HepG2 (cell line): Measurements from ENCODE around the gene ZDHHC14. TPM values are rescaled to one million over a fixed set of nuclear protein-coding genes. Genes with fewer than 3 reads are reported as not detected.
A peak's percentile ranks its signal among the peaks of the same experiment; 100 is the strongest.

Experiments used
- AGO1 ChIP-seq: fragments of 200-400 bp; formaldehyde crosslinking; IDR thresholded peaks from 2 replicates; pipeline ENCODE4 v1.6.1; 2017; ENCODE audit warnings: mild to moderate bottlenecking, low read depth, low read length, moderate library complexity; ENCODE audit not compliant: poor library complexity, severe bottlenecking
- ARID4A ChIP-seq: sonication (generic); formaldehyde crosslinking; IDR thresholded peaks from 2 replicates; pipeline ENCODE4 v1.5.0; 2020; ENCODE audit warnings: mild to moderate bottlenecking, missing genetic modification reagents, borderline replicate concordance
- CBX5 ChIP-seq: sonication (generic); formaldehyde crosslinking; IDR thresholded peaks from 2 replicates; pipeline ENCODE4 v1.4.0; 2020; ENCODE audit warnings: missing genetic modification reagents, borderline replicate concordance
- HOXA5 ChIP-seq: sonication (generic); formaldehyde crosslinking; IDR thresholded peaks from 2 replicates; pipeline ENCODE4 v1.4.0; 2020; ENCODE audit warnings: missing genetic modification reagents
- ISX ChIP-seq: sonication (generic); formaldehyde crosslinking; conservative IDR thresholded peaks from 2 replicates; pipeline ENCODE4 v1.5.0; 2020; ENCODE audit warnings: missing genetic modification reagents
- KAT7 ChIP-seq: IDR thresholded peaks from 2 replicates; pipeline ENCODE4 v1.6.1; 2018; ENCODE audit warnings: borderline replicate concordance, missing compliant biosample characterization
- ZNF205 ChIP-seq: IDR thresholded peaks from 2 replicates; pipeline ENCODE4 v1.6.1; 2018; ENCODE audit warnings: missing biosample characterization, missing genetic modification reagents
- ZNF3 ChIP-seq: IDR thresholded peaks from 2 replicates; pipeline ENCODE4 v1.7.0; 2017; ENCODE audit warnings: inconsistent platforms
- ZNF839 ChIP-seq: sonication (generic); formaldehyde crosslinking; IDR thresholded peaks from 2 replicates; pipeline ENCODE4 v1.4.0; 2020; ENCODE audit warnings: missing genetic modification reagents, mild to moderate bottlenecking, borderline replicate concordance
- ZNF841 ChIP-seq: sonication (generic); formaldehyde crosslinking; IDR thresholded peaks from 2 replicates; pipeline ENCODE4 v1.8.1; 2023; ENCODE audit warnings: missing genetic modification reagents, borderline replicate concordance
- ZZZ3 ChIP-seq: sonication (generic); formaldehyde crosslinking; IDR thresholded peaks from 2 replicates; pipeline ENCODE4 v1.4.0; 2020; ENCODE audit warnings: missing genetic modification reagents, mild to moderate bottlenecking, borderline replicate concordance
- polyA plus RNA-seq, 8 experiments: library from polyadenylated mRNA; depleted of rRNA in 3 of 8; stranded (reverse) in 7 of 8; unstranded in 1 of 8; fragments of >200 nt; fragmentation: Illumina TruSeq in 4 of 8; extraction: Trizol in 4 of 8; gene quantifications; 2 replicates each; pipeline versions ENCODE4 v1.2.1 to v1.2.3, GENCODE V29; 2011 to 2016; ENCODE audit warnings: low read depth in 4 of 8, missing spikeins in 1 of 8, mixed read lengths in 1 of 8; ENCODE audit not compliant: insufficient read depth in 1 of 8
- total RNA-seq, 5 experiments: library from RNA; depleted of rRNA; stranded (reverse); fragments of >200 nt; fragmentation: Illumina TruSeq; extraction: Trizol; gene quantifications; 2 replicates each; pipeline ENCODE4 v1.2.3, GENCODE V29; 2016; ENCODE audit warnings: low read depth in 1 of 5
- TF ChIP-seq, protein P1 (sequence below): sonication (generic); formaldehyde crosslinking; IDR thresholded peaks from 2 replicates; pipeline ENCODE4 v1.4.0; 2020; ENCODE audit warnings: missing genetic modification reagents, borderline replicate concordance
- TF ChIP-seq, protein P2 (sequence below): sonication (generic); formaldehyde crosslinking; conservative IDR thresholded peaks from 2 replicates; pipeline ENCODE4 v1.4.0; 2020; ENCODE audit warnings: missing genetic modification reagents
- TF ChIP-seq, protein P3 (sequence below): sonication (generic); formaldehyde crosslinking; IDR thresholded peaks from 2 replicates; pipeline ENCODE4 v1.9.0; 2021; ENCODE audit warnings: missing genetic modification reagents, borderline replicate concordance
- TF ChIP-seq, protein P4 (sequence below): sonication (generic); formaldehyde crosslinking; IDR thresholded peaks from 2 replicates; pipeline ENCODE4 v1.4.0; 2020; ENCODE audit warnings: missing genetic modification reagents

The ZDHHC14 gene
- total and polyA plus RNA-seq, 2 of the 13 experiments (the other 11 are each of a cell fraction or from before 2014, with no cell fraction given) = 3.7 to 9.5 TPM

GRCh38 chr6:157539900-157540752 is 159.1 kb downstream of the ZDHHC14 start (continued):
- peak; percentile 78; the same call in 1 of the 2 replicates for TF ChIP-seq ARID4A (CRISPR knock-in tag)
- TF ChIP-seq, protein P1, sequence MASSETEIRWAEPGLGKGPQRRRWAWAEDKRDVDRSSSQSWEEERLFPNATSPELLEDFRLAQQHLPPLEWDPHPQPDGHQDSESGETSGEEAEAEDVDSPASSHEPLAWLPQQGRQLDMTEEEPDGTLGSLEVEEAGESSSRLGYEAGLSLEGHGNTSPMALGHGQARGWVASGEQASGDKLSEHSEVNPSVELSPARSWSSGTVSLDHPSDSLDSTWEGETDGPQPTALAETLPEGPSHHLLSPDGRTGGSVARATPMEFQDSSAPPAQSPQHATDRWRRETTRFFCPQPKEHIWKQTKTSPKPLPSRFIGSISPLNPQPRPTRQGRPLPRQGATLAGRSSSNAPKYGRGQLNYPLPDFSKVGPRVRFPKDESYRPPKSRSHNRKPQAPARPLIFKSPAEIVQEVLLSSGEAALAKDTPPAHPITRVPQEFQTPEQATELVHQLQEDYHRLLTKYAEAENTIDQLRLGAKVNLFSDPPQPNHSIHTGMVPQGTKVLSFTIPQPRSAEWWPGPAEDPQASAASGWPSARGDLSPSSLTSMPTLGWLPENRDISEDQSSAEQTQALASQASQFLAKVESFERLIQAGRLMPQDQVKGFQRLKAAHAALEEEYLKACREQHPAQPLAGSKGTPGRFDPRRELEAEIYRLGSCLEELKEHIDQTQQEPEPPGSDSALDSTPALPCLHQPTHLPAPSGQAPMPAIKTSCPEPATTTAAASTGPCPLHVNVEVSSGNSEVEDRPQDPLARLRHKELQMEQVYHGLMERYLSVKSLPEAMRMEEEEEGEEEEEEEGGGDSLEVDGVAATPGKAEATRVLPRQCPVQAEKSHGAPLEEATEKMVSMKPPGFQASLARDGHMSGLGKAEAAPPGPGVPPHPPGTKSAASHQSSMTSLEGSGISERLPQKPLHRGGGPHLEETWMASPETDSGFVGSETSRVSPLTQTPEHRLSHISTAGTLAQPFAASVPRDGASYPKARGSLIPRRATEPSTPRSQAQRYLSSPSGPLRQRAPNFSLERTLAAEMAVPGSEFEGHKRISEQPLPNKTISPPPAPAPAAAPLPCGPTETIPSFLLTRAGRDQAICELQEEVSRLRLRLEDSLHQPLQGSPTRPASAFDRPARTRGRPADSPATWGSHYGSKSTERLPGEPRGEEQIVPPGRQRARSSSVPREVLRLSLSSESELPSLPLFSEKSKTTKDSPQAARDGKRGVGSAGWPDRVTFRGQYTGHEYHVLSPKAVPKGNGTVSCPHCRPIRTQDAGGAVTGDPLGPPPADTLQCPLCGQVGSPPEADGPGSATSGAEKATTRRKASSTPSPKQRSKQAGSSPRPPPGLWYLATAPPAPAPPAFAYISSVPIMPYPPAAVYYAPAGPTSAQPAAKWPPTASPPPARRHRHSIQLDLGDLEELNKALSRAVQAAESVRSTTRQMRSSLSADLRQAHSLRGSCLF (CRISPR knock-in tag) = no peak
- TF ChIP-seq, protein P2, sequence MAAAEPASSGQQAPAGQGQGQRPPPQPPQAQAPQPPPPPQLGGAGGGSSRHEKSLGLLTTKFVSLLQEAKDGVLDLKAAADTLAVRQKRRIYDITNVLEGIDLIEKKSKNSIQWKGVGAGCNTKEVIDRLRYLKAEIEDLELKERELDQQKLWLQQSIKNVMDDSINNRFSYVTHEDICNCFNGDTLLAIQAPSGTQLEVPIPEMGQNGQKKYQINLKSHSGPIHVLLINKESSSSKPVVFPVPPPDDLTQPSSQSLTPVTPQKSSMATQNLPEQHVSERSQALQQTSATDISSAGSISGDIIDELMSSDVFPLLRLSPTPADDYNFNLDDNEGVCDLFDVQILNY (CRISPR knock-in tag) = no peak
- no peak for TF ChIP-seq ZNF841 (CRISPR knock-in tag)
- TF ChIP-seq, protein P3, sequence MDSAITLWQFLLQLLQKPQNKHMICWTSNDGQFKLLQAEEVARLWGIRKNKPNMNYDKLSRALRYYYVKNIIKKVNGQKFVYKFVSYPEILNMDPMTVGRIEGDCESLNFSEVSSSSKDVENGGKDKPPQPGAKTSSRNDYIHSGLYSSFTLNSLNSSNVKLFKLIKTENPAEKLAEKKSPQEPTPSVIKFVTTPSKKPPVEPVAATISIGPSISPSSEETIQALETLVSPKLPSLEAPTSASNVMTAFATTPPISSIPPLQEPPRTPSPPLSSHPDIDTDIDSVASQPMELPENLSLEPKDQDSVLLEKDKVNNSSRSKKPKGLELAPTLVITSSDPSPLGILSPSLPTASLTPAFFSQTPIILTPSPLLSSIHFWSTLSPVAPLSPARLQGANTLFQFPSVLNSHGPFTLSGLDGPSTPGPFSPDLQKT (CRISPR knock-in tag) = no peak
- peak; percentile 74; the same call in 1 of the 2 replicates for TF ChIP-seq HOXA5 (CRISPR knock-in tag)
- peak; percentile 93 for TF ChIP-seq ZNF205 (CRISPR knock-in tag)
- no peak for TF ChIP-seq AGO1
- TF ChIP-seq ZNF3 (CRISPR knock-in tag) = peak; percentile 20; the same call in 1 of the 2 replicates
- TF ChIP-seq, protein P4, sequence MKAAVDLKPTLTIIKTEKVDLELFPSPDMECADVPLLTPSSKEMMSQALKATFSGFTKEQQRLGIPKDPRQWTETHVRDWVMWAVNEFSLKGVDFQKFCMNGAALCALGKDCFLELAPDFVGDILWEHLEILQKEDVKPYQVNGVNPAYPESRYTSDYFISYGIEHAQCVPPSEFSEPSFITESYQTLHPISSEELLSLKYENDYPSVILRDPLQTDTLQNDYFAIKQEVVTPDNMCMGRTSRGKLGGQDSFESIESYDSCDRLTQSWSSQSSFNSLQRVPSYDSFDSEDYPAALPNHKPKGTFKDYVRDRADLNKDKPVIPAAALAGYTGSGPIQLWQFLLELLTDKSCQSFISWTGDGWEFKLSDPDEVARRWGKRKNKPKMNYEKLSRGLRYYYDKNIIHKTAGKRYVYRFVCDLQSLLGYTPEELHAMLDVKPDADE (CRISPR knock-in tag) = no peak
- TF ChIP-seq ZNF839 (CRISPR knock-in tag) = no peak
- TF ChIP-seq ISX = no peak
- peak; percentile 95 for TF ChIP-seq CBX5 (CRISPR knock-in tag)
- TF ChIP-seq ZZZ3 = peak; percentile 30; the same call in 1 of the 2 replicates
- TF ChIP-seq KAT7 (CRISPR knock-in tag) = peak; percentile 76; the same call in 1 of the 2 replicates
